HG03097 (cell line): Measurements from ENCODE around the gene SMG9.
"Not testable (repeated sequence)": the region's sequence is repeated elsewhere in the genome, so short reads cannot be mapped to it uniquely, and the experiment has no call there.

ENCODE experiments used
- ATAC-seq: cut with Tn5 transposase; IDR thresholded peaks from one replicate; pipeline ENCODE4 v1.9.1; 2021; ENCODE audit not compliant: unreplicated experiment, low FRiP score

Gene SMG9

GRCh38 chr19:43697295-43697694, 57.5 kb downstream of the SMG9 start:
- ATAC-seq, result no peak

- ATAC-seq, result no peak
Observed at GRCh38 chr19:43695985-43696704, 58.6 kb downstream of the SMG9 start.

DNA sequence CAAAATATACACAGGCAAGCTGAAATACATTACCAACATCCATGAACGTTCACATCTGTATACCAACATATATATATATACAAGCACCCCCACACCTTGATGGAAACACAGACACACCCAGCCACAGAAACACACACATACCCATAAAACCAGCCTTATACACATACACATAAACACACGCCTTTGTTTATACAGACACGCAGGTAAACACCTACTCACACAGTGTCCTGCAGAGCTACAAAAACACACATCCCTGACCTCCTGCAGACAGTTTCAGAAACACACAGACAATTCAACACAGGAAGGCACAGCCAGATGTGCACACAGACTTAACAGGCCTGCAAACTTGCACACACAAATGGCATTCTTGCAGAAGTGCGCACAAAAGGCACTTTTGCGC, 60.2 kb downstream of the SMG9 start:
- no peak for ATAC-seq

GRCh38 chr19:43692877-43693276, 61.9 kb downstream of the SMG9 start:
- no peak for ATAC-seq

DNA sequence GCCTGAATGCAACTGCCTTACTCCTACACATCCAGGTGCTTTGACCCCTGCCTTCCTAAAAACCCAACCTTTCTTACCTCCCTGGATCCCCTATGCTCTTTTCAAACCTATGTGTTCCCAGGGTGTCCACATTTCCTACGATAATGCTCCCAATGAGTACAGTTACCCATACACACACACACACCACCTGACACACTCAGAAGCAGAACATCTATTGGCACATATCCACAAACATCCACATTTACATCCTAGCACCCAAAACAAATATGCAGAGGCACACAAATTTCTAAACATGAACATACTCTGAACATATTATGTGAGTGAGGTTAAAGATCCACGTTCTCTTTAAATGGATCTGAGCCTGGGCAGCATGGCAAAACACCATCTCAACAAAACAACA, 62.4 kb downstream of the SMG9 start:
- no peak for ATAC-seq

- ATAC-seq, result no peak
Observed at GRCh38 chr19:43691755-43692154, 63.0 kb downstream of the SMG9 start.

DNA sequence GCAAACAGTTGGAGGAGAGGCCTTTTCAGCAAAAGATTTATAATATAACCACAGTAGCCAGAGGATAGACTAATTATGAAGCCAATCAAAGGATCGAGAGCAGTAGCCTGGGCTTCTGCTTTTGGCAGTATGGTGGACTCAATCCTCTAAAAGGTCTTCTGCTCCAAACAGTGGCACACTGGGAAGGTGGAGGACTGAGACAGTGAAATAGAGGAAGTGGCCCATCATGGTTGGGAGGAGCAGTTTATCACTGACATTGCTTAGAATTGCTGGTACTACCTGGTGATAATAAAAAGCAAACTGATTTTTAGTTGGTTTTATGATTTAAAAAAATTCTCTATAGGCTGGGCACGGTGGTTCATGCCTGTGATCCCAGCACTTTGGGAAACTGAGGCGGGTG, 63.9 kb downstream of the SMG9 start:
- ATAC-seq, result no peak

DNA sequence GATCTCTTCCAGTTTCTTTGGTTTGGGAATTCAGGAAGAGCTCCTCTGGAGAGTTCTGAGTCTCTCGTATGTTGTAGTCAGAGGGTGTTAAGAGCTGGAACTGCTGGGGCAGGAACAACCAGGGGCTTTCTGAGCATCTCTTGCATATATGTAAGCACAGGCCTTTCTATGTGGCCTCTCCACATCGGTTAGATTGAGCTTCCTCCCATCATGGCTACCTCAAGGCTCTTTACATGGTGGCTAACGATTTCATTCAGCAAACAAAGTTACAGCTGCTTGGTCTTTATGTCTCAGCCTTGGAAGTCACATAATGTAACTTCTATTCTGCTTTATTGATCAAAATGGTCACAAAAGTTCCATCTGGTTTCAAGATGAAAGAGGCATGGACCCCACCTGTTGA, 64.3 kb downstream of the SMG9 start:
- ATAC-seq, result no peak

- no peak for ATAC-seq
Observed at GRCh38 chr19:43688059-43688701, 66.6 kb downstream of the SMG9 start.

GRCh38 chr19:43687660-43687997, 67.1 kb downstream of the SMG9 start:
- ATAC-seq, result no peak

GRCh38 chr19:43684326-43684725, 70.4 kb downstream of the SMG9 start:
- no peak for ATAC-seq

DNA sequence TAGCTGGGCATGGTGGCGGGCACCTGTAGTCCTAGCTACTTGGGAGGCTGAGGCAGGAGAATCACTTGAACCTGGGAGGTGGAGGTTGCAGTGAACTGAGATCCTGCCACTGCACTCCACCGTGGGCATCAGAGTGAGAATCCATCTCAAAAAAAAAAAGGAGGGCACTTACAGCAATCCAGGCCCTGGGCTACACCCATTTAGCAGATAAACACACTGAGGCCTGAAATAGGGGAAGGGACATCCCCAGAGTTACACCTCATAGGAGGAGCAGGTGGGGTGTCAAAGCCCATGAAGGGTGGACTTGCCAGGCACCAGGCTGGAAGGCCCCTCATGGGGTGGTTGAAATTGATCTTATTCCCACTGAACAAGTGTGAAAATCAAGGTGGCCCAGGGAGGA, 70.9 kb downstream of the SMG9 start:
- no peak for ATAC-seq

GRCh38 chr19:43682824-43683661, 71.7 kb downstream of the SMG9 start:
- ATAC-seq, result no peak

- ATAC-seq, result not testable (repeated sequence)
Observed at GRCh38 chr19:43682269-43682668, 72.5 kb downstream of the SMG9 start.

- no peak for ATAC-seq
Observed at GRCh38 chr19:43681821-43682220, 72.9 kb downstream of the SMG9 start.

GRCh38 chr19:43678512-43679261, 76.1 kb downstream of the SMG9 start:
- ATAC-seq, result no peak
